T-cell (primary cell): ENCODE results near the gene VWA7. TPM values are rescaled to one million over a fixed set of nuclear protein-coding genes. Genes with fewer than 3 reads are reported as not detected.

ENCODE experiments used
- ATAC-seq, 4 experiments: fragments of 200-7000 bp in 3 of 4; fragments of 150-1000 bp in 1 of 4; cut with Tn5 transposase; replicated peaks in 1 of 4; 1 replicate in 3 of 4; 2 replicates in 1 of 4; pipeline ENCODE4 v1.10.0; 2021; ENCODE audit warnings: moderate library complexity in 3 of 4, mild to moderate bottlenecking in 2 of 4, moderate number of reproducible peaks in 1 of 4
- CTCF ChIA-PET, 2 donors: fragments of 300-600 bp; sonication (Branson Sonifier 250); formaldehyde crosslinking; loops; one replicate each; lab custom pipeline; 2022; ENCODE audit warnings: antibody characterized with exemption in 2 of 2; lab: Charles Lee
- POLR2A ChIA-PET, 2 donors: fragments of 300-600 bp; sonication (Branson Sonifier 250); formaldehyde crosslinking; loops; one replicate each; lab custom pipeline; 2022; ENCODE audit warnings: antibody characterized with exemption in 2 of 2; lab: Charles Lee
- DNase-seq, 35 experiments: peaks; one replicate each; pipeline versions ENCODE4 v3.0.0 to v3.0.0-alpha.2; 2013 to 2023
- H3K27ac ChIP-seq: one replicate; pipeline ENCODE4 v1.5.1; 2013; ENCODE audit warnings: low read length
- H3K27me3 ChIP-seq, 2 experiments: replicated peaks in 1 of 2; 1 replicate in 1 of 2; 2 replicates in 1 of 2; pipeline versions ENCODE4 v1.6.1 to v1.7.0; 2013; ENCODE audit warnings: low read length in 1 of 2, mixed read lengths in 1 of 2; ENCODE audit not compliant: control insufficient read depth in 2 of 2, insufficient read depth in 2 of 2; ENCODE audit errors: extremely low read depth in 1 of 2
- H3K36me3 ChIP-seq, 2 donors: 1 replicate in 1 of 2; 2 replicates in 1 of 2; pipeline versions ENCODE4 v1.6.1 to v1.7.0; 2013; ENCODE audit warnings: low read length in 1 of 2; ENCODE audit not compliant: control insufficient read depth in 2 of 2, insufficient read depth in 1 of 2; ENCODE audit errors: extremely low read depth in 1 of 2
- H3K4me1 ChIP-seq, 2 experiments: 1 replicate in 1 of 2; 2 replicates in 1 of 2; pipeline versions ENCODE4 v1.6.1 to v1.7.0; 2013; ENCODE audit warnings: low read length in 2 of 2, mixed read lengths in 1 of 2; ENCODE audit not compliant: insufficient read depth in 2 of 2, control insufficient read depth in 1 of 2; ENCODE audit errors: extremely low read depth in 1 of 2
- H3K4me3 ChIP-seq, 2 donors: 1 replicate in 1 of 2; 2 replicates in 1 of 2; pipeline versions ENCODE4 v1.5.1 to v1.7.0; 2013; ENCODE audit warnings: mild to moderate bottlenecking in 2 of 2, low read length in 1 of 2, moderate library complexity in 1 of 2; ENCODE audit not compliant: control insufficient read depth in 1 of 2; ENCODE audit errors: extremely low read depth in 1 of 2
- H3K9me3 ChIP-seq: 2 replicates; pipeline ENCODE4 v1.7.0; 2013
- H3K27ac Mint-ChIP-seq, 2 donors: one replicate each; pipeline ENCODE4 v1.8.0; 2020 to 2021; ENCODE audit warnings: mild to moderate bottlenecking in 2 of 2, mixed read lengths in 2 of 2
- H3K27me3 Mint-ChIP-seq, 2 donors: one replicate each; pipeline ENCODE4 v1.8.0; 2021 to 2022; ENCODE audit warnings: mixed read lengths in 2 of 2
- H3K36me3 Mint-ChIP-seq: one replicate; pipeline ENCODE4 v1.8.0; 2021; ENCODE audit warnings: mixed read lengths
- H3K4me1 Mint-ChIP-seq, 3 donors: one replicate each; pipeline ENCODE4 v1.8.0; 2020 to 2022; ENCODE audit warnings: mixed read lengths in 3 of 3, mild to moderate bottlenecking in 1 of 3
- H3K4me3 Mint-ChIP-seq, 3 donors: one replicate each; pipeline ENCODE4 v1.8.0; 2020 to 2022; ENCODE audit warnings: mild to moderate bottlenecking in 3 of 3, mixed read lengths in 3 of 3, moderate library complexity in 3 of 3
- H3K9me3 Mint-ChIP-seq, 3 donors: one replicate each; pipeline ENCODE4 v1.8.0; 2020 to 2022; ENCODE audit warnings: mixed read lengths in 3 of 3
- WGBS: methylation state at CpG from one replicate; pipeline ENCODE4 v1.1.5; 2013; ENCODE audit warnings: missing lambda C conversion rate; ENCODE audit not compliant: insufficient coverage; 5-methylcytosine and 5-hydroxymethylcytosine counted together
- total RNA-seq, 35 experiments: library from RNA in 6 of 35; stranded (reverse) in 6 of 35; fragments of 120-200 nt in 1 of 35; gene quantifications; one replicate each; pipeline versions ENCODE4 v1.2.1 to v1.2.4 and lab custom pipeline; 2013 to 2026

VWA7 gene
- total RNA-seq, 5 donors from 2014 or later (not counting 1 experiment from before 2014, with no cell fraction given) = 1.4 to 8.0 (median 2.1) TPM

- Mint-ChIP-seq H3K27ac (peak overlapping the region; percentile 45 to 66), H3K9me3 (no peaks in the 10 kb centered on the region), H3K36me3 (no peaks in the 10 kb centered on the region), H3K27me3 (no peaks in the 10 kb centered on the region), H3K4me3 (peak overlapping the region in 1 of 3 donors; percentile 63), H3K4me1 (peaks cover 29 to 36% (median 36%) of the 10 kb centered on the region in 3 donors)
- POLR2A ChIA-PET = no interaction called here
- Histone ChIP-seq H3K4me3 (no peak overlapping the region), H3K27me3 (no peaks in the 10 kb centered on the region), H3K36me3 (no peaks in the 10 kb centered on the region), H3K9me3 (no peaks in the 10 kb centered on the region), H3K27ac (no peak overlapping the region), H3K4me1 (peaks cover 10 to 54% of the 10 kb centered on the region in 2 experiments)
- CTCF ChIA-PET = interaction anchor here (0.7 to 1.6 kb wide), 5 partner anchors 19 to 846 kb away, joined by 3 to 18 read pairs (median 4); partner anchors contain the start of genes DDAH2 (in 1 of the 2) and MSH5 (in 1 of the 2)
- ATAC-seq = no peak
- DNase-seq = no peak
- WGBS = no CpG with 5 or more reads among the region's 2 CpGs
Observed at GRCh38 chr6:31770860-31771259, 6.3 kb downstream of the VWA7 start.

- Mint-ChIP-seq H3K4me3 (no peak overlapping the region), H3K27me3 (no peaks in the 10 kb centered on the region), H3K4me1 (peaks cover 24 to 30% (median 29%) of the 10 kb centered on the region in 3 donors), H3K36me3 (no peaks in the 10 kb centered on the region), H3K9me3 (no peaks in the 10 kb centered on the region), H3K27ac (peak overlapping the region; percentile 12 to 13)
- ATAC-seq (peak; percentile 62 to 75 (median 68)), DNase-seq (peak; percentile 46 to 86 (median 70))
- H3K4me1 ChIP-seq = peaks cover 10 to 45% of the 10 kb centered on the region in 2 experiments
- no peaks in the 10 kb centered on the region for H3K9me3 ChIP-seq
- H3K27me3 ChIP-seq = no peaks in the 10 kb centered on the region
- no peak overlapping the region for H3K4me3 ChIP-seq
- H3K27ac ChIP-seq = no peak overlapping the region
- H3K36me3 ChIP-seq = no peaks in the 10 kb centered on the region
- CTCF ChIA-PET = interaction anchor here (0.6 to 1.6 kb wide), 14 partner anchors 17 to 373 kb away, joined by 3 to 18 read pairs (median 4); partner anchors contain the start of genes MSH5 (in 2 of the 2), C6orf47 (in 1 of the 2), CLIC1 (in 1 of the 2) and DDAH2 (in 1 of the 2)
- whole genome bisulfite sequencing = 62% methylated on average over 4 of the region's 12 CpGs
- POLR2A ChIA-PET = no interaction called here
Observed at GRCh38 chr6:31769684-31770371, 7.3 kb downstream of the VWA7 start.

GRCh38 chr6:31768363-31769257, 8.5 kb downstream of the VWA7 start:
- Histone ChIP-seq H3K27ac (no peak overlapping the region), H3K4me3 (no peak overlapping the region), H3K36me3 (no peaks in the 10 kb centered on the region), H3K4me1 (peaks cover 10 to 37% of the 10 kb centered on the region in 2 experiments), H3K9me3 (no peaks in the 10 kb centered on the region), H3K27me3 (no peaks in the 10 kb centered on the region)
- Mint-ChIP-seq H3K27me3 (no peaks in the 10 kb centered on the region), H3K27ac (peak overlapping the region in 1 of 2 donors; percentile 24), H3K36me3 (peaks cover 2% of the 10 kb centered on the region), H3K9me3 (no peaks in the 10 kb centered on the region), H3K4me1 (peaks cover 24 to 30% (median 29%) of the 10 kb centered on the region in 3 donors), H3K4me3 (no peak overlapping the region)
- ATAC-seq (no peak), DNase-seq (no peak)
- CTCF ChIA-PET = interaction anchor here in 1 of 2 donors (1.4 to 1.5 kb wide), 2 partner anchors 33 to 41 kb away, joined by 5 read pairs; partner anchors contain the start of gene CLIC1
- POLR2A ChIA-PET = no interaction called here
- WGBS = 90% methylated on average over 7 of the region's 18 CpGs

- Mint-ChIP-seq H3K9me3 (no peaks in the 10 kb centered on the region), H3K4me3 (no peak overlapping the region), H3K27ac (no peak overlapping the region), H3K27me3 (no peaks in the 10 kb centered on the region), H3K4me1 (peaks cover 17 to 22% (median 17%) of the 10 kb centered on the region in 3 donors), H3K36me3 (peaks cover 8% of the 10 kb centered on the region)
- Histone ChIP-seq H3K27me3 (no peaks in the 10 kb centered on the region), H3K4me3 (no peak overlapping the region), H3K9me3 (no peaks in the 10 kb centered on the region), H3K36me3 (no peaks in the 10 kb centered on the region), H3K27ac (no peak overlapping the region), H3K4me1 (peaks cover 3 to 23% of the 10 kb centered on the region in 2 experiments)
- no peak for DNase-seq
- ChIA-PET POLR2A (no interaction called here), CTCF (no interaction called here)
- ATAC-seq = no peak
- WGBS = 100% methylated on average over 2 of the region's 6 CpGs
Observed at GRCh38 chr6:31767096-31767645, 10.0 kb downstream of the VWA7 start.

GRCh38 chr6:31765910-31766794, 11.0 kb downstream of the VWA7 start:
- H3K27ac Mint-ChIP-seq = no peak overlapping the region

More at GRCh38 chr6:31765910-31766794, 11.0 kb downstream of the VWA7 start:
- H3K4me3 ChIP-seq = no peak overlapping the region
- WGBS = 84% methylated on average over 33 of the region's 42 CpGs
- peaks cover 15% of the 10 kb centered on the region for H3K36me3 Mint-ChIP-seq
- no peak for ATAC-seq
- H3K27me3 ChIP-seq = no peaks in the 10 kb centered on the region
- CTCF ChIA-PET = interaction anchor here in 1 of 2 donors (0.6 kb wide), 1 partner anchor 213 kb away, joined by 12 read pairs; no protein-coding TSS in a partner anchor
- H3K36me3 ChIP-seq = no peaks in the 10 kb centered on the region
- no peak overlapping the region for H3K27ac ChIP-seq
- peaks cover 0 to 13% of the 10 kb centered on the region in 2 experiments for H3K4me1 ChIP-seq
- POLR2A ChIA-PET = interaction anchor here in 1 of 2 donors (0.5 kb wide), 1 partner anchor 82 kb away, joined by 9 read pairs; no protein-coding TSS in a partner anchor
- DNase-seq = no peak
- no peaks in the 10 kb centered on the region for H3K9me3 Mint-ChIP-seq
- no peaks in the 10 kb centered on the region for H3K9me3 ChIP-seq
- peaks cover 9 to 17% (median 9%) of the 10 kb centered on the region in 3 donors for H3K4me1 Mint-ChIP-seq
- no peak overlapping the region for H3K4me3 Mint-ChIP-seq
- H3K27me3 Mint-ChIP-seq = no peaks in the 10 kb centered on the region
